B cell (primary cell): ENCODE data around the gene COL19A1.

ENCODE experiments used
- EZH2 ChIP-seq: IDR thresholded peaks from 2 replicates; pipeline ENCODE4 v1.6.1; 2012; ENCODE audit warnings: borderline replicate concordance, low read depth, mild to moderate bottlenecking, moderate library complexity, low read length; ENCODE audit not compliant: insufficient read depth, poor library complexity, severe bottlenecking
- TF ChIP-seq, protein P1 (sequence below): fragments of 200-600 bp; IDR thresholded peaks from one replicate; pipeline ENCODE4 v1.8.0; 2022; ENCODE audit warnings: antibody characterized with exemption, mild to moderate bottlenecking

DNA sequence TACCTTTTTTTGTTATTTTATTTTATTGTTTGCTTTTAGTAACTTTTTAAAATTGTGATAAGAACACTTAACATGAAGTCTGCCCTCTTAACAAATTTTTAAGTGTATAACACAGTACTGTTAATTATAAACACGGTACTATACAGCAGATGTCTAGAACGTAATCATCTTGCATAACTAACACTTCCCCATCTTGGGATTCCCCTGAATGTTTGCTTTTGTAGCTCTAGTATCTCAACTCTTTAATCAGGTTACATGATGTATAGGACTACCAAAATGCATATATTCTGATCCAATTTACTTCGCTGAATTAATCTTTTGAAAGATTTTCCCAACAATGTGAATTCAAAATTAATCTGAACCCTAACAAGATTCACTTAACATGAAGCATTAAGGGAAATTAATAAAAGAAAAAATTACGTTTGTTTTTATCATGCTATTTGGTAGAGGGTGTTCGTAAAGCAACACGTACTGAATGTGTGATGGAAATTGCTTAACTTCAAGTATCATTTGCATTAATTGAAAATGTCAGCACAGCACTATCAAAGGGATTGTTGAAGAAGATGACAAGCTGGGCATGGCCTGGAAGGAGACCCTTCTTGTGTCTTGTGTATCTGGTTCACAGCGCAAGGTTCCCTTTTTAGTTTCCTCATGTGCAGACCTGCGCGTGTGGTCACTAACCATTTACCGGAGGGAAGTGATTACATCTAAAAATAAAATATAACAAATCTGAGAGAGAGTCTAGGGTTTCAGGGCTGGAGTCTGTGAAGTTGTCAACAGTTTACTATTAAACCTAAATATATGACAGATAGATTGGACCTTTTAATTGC is 15.2 kb downstream of the COL19A1 start:
- TF ChIP-seq, protein P1, sequence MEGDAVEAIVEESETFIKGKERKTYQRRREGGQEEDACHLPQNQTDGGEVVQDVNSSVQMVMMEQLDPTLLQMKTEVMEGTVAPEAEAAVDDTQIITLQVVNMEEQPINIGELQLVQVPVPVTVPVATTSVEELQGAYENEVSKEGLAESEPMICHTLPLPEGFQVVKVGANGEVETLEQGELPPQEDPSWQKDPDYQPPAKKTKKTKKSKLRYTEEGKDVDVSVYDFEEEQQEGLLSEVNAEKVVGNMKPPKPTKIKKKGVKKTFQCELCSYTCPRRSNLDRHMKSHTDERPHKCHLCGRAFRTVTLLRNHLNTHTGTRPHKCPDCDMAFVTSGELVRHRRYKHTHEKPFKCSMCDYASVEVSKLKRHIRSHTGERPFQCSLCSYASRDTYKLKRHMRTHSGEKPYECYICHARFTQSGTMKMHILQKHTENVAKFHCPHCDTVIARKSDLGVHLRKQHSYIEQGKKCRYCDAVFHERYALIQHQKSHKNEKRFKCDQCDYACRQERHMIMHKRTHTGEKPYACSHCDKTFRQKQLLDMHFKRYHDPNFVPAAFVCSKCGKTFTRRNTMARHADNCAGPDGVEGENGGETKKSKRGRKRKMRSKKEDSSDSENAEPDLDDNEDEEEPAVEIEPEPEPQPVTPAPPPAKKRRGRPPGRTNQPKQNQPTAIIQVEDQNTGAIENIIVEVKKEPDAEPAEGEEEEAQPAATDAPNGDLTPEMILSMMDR = no peak
- no peak for TF ChIP-seq EZH2
